Body of pancreas (tissue), 4 donors: Measurements from ENCODE around the gene LRRTM3.

Source experiments
- CTCF ChIP-seq, 7 experiments: fragments of 450-650 bp in 4 of 7; fragments of 200-600 bp in 3 of 7; sonication (generic) in 3 of 7; IDR thresholded peaks; one replicate each; pipeline ENCODE4 v1.5.1; 2016 to 2019; ENCODE audit warnings: antibody characterized with exemption in 7 of 7
- POLR2A ChIP-seq, 3 donors: fragments of 450-650 bp; IDR thresholded peaks; one replicate each; pipeline ENCODE4 v1.6.1; 2016; ENCODE audit warnings: antibody characterized with exemption in 3 of 3, mild to moderate bottlenecking in 2 of 3

- TF ChIP-seq POLR2A (IDR thresholded peaks at IDR 0.05) (no peak), CTCF (IDR thresholded peaks at IDR 0.05) (no peak)
These were observed 8.9 kb downstream of the LRRTM3 start for GRCh38 chr10:66934711-66935110.
